GM12878 (cell line): Measurements from ENCODE around the gene ATP6V0E2. TPM values are rescaled to one million over a fixed set of nuclear protein-coding genes. Genes with fewer than 3 reads are reported as not detected.

Source experiments
- ATAC-seq: fragments of 200-7000 bp; cut with Tn5 transposase; 3 replicates; pipeline ENCODE4 v1.9.1; 2020; ENCODE audit warnings: mild to moderate bottlenecking, moderate library complexity
- BruUV-seq: library from RNA; stranded (reverse); fragments of 400-500 nt; replicated peaks from 2 replicates; lab custom pipeline; 2021; lab: Mats Ljungman, UMichigan
- CTCF ChIA-PET: fragments of 300-600 bp; sonication (Branson Sonifier 250); formaldehyde crosslinking; extraction: SDS; loops from one replicate; lab custom pipeline; 2021; ENCODE audit warnings: inconsistent platforms; lab: Yijun Ruan, JAX
- POLR2A ChIA-PET: fragments of 350-600 bp; formaldehyde crosslinking; extraction: SDS; loops from one replicate; lab custom pipeline; 2021; ENCODE audit warnings: inconsistent platforms; lab: Charles Lee
- RAD21 ChIA-PET: fragments of 300-600 bp; sonication (Branson Sonifier 250); formaldehyde crosslinking; loops from one replicate; lab custom pipeline; 2023; ENCODE audit warnings: antibody characterized with exemption; ENCODE audit not compliant: unreplicated experiment; lab: Charles Lee
- SMC1A ChIA-PET: fragments of 300-600 bp; sonication (Branson Sonifier 250); formaldehyde crosslinking; loops from one replicate; lab custom pipeline; 2023; ENCODE audit not compliant: unreplicated experiment, uncharacterized antibody; lab: Charles Lee
- DNase-seq: peaks from one replicate; pipeline ENCODE4 v3.0.0-alpha.2; 2011; ENCODE audit warnings: low read depth, low spot score
- FAIRE-seq: peaks from 3 replicates; lab custom pipeline; 2011; peaks lifted over from hg19 to GRCh38; lab: Jason Lieb, UNC
- H2AFZ ChIP-seq: 2 replicates; pipeline ENCODE4 v1.6.0; 2011; ENCODE audit warnings: low read depth, low read length, control low read depth; ENCODE audit not compliant: control insufficient read depth
- H3K27ac ChIP-seq: 2 replicates; pipeline ENCODE4 v1.5.1; 2011; ENCODE audit warnings: control low read depth; ENCODE audit not compliant: control insufficient read depth, insufficient read depth
- H3K27me3 ChIP-seq, 2 experiments: replicated peaks in 1 of 2; 2 replicates each; pipeline versions ENCODE4 v1.6.0 to v1.6.1; 2011; ENCODE audit warnings: low read length in 1 of 2; ENCODE audit not compliant: control insufficient read depth in 2 of 2, insufficient read depth in 2 of 2
- H3K36me3 ChIP-seq, 2 experiments: 2 replicates each; pipeline ENCODE4 v1.5.1; 2011; ENCODE audit warnings: low read length in 1 of 2; ENCODE audit not compliant: control insufficient read depth in 2 of 2, insufficient read depth in 2 of 2
- H3K4me1 ChIP-seq: 2 replicates; pipeline ENCODE4 v1.6.1; 2011; ENCODE audit warnings: mild to moderate bottlenecking, low read length, moderate library complexity, mixed read lengths; ENCODE audit not compliant: control insufficient read depth, insufficient read depth
- H3K4me2 ChIP-seq: 2 replicates; pipeline ENCODE4 v1.6.0; 2011; ENCODE audit warnings: control low read depth; ENCODE audit not compliant: control insufficient read depth, insufficient read depth
- H3K4me3 ChIP-seq: fragments of 200-600 bp; sonication (generic); 2 replicates; pipeline ENCODE4 v1.5.1; 2016
- H3K79me2 ChIP-seq: 2 replicates; pipeline ENCODE4 v1.6.0; 2011; ENCODE audit warnings: low read length; ENCODE audit not compliant: control insufficient read depth, insufficient read depth
- H3K9ac ChIP-seq: 2 replicates; pipeline ENCODE4 v1.8.0; 2011; ENCODE audit warnings: low read length, control low read depth, mixed read lengths; ENCODE audit not compliant: control insufficient read depth, insufficient read depth
- H3K9me3 ChIP-seq: replicated peaks from 3 replicates; pipeline ENCODE4 v1.5.1; 2011; ENCODE audit warnings: mild to moderate bottlenecking, low read length; ENCODE audit not compliant: control insufficient read depth, insufficient read depth
- H4K20me1 ChIP-seq: 2 replicates; pipeline ENCODE4 v1.6.0; 2011; ENCODE audit not compliant: control insufficient read depth, insufficient read depth
- BMI1 ChIP-seq: fragments of 450-650 bp; IDR thresholded peaks from 2 replicates; pipeline ENCODE4 v1.6.1; 2016; ENCODE audit warnings: mild to moderate bottlenecking, moderate library complexity, borderline replicate concordance
- ETV6 ChIP-seq, 2 experiments: fragments of 450-650 bp in 1 of 2; IDR thresholded peaks in 1 of 2; conservative IDR thresholded peaks in 1 of 2; 2 replicates each; pipeline ENCODE4 v1.6.1; 2014; ENCODE audit warnings: antibody characterized with exemption in 1 of 2, borderline replicate concordance in 1 of 2, low read depth in 1 of 2, mild to moderate bottlenecking in 1 of 2, moderate library complexity in 1 of 2
- HDAC6 ChIP-seq: fragments of 200-600 bp; sonication (generic); IDR thresholded peaks from one replicate; pipeline ENCODE4 v1.8.0; 2017; ENCODE audit warnings: antibody characterized with exemption; ENCODE audit not compliant: unreplicated experiment
- IKZF2 ChIP-seq, 2 experiments: fragments of 450-650 bp; IDR thresholded peaks; 2 replicates each; pipeline ENCODE4 v1.6.1; 2017; ENCODE audit warnings: mild to moderate bottlenecking in 2 of 2, moderate library complexity in 2 of 2
- IRF4 ChIP-seq: IDR thresholded peaks from 2 replicates; pipeline ENCODE4 v1.6.1; 2011; ENCODE audit warnings: low read depth, low read length
- MEF2A ChIP-seq: IDR thresholded peaks from 2 replicates; pipeline ENCODE4 v1.6.1; 2011; ENCODE audit warnings: low read depth, mild to moderate bottlenecking, low read length, moderate library complexity; ENCODE audit not compliant: insufficient read depth
- MEF2B ChIP-seq: fragments of 450-650 bp; IDR thresholded peaks from 2 replicates; pipeline ENCODE4 v1.6.1; 2018; ENCODE audit warnings: mild to moderate bottlenecking, moderate library complexity; ENCODE audit not compliant: partially characterized antibody, poor library complexity, severe bottlenecking
- MTA2 ChIP-seq: fragments of 450-650 bp; IDR thresholded peaks from 2 replicates; pipeline ENCODE4 v1.6.1; 2016; ENCODE audit warnings: low read depth, mild to moderate bottlenecking, moderate library complexity
- TCF3 ChIP-seq: IDR thresholded peaks from 2 replicates; pipeline ENCODE4 v1.6.1; 2012; ENCODE audit warnings: low read depth, mild to moderate bottlenecking, low read length, borderline replicate concordance; ENCODE audit not compliant: insufficient read depth
- YBX1 ChIP-seq: fragments of 450-650 bp; IDR thresholded peaks from 2 replicates; pipeline ENCODE4 v1.6.1; 2016; ENCODE audit warnings: antibody characterized with exemption
- ZNF274 ChIP-seq: IDR thresholded peaks from one replicate; pipeline ENCODE4 v1.8.0; 2011; ENCODE audit not compliant: insufficient read length, insufficient read depth
- ZNF622 ChIP-seq: fragments of 450-650 bp; IDR thresholded peaks from 2 replicates; pipeline ENCODE4 v1.6.1; 2017; ENCODE audit warnings: mild to moderate bottlenecking, inconsistent platforms
- WGBS: methylation state at CpG from one replicate; pipeline ENCODE4 v1.1.6; 2016; ENCODE audit warnings: low lambda C conversion rate; ENCODE audit not compliant: insufficient replicate concordance, insufficient coverage; ENCODE audit errors: missing lambda C conversion rate; 5-methylcytosine and 5-hydroxymethylcytosine counted together
- in situ Hi-C: fragments of 300-500 bp; cut with MboI; formaldehyde crosslinking; loops from 9 replicates; pipeline ENCODE4 v1.14.3; 2018; ENCODE audit warnings: mixed read lengths
- intact Hi-C: fragments of 100-400 bp; cut with micrococcal nuclease; formaldehyde crosslinking; loops from one replicate; pipeline ENCODE4 v1.14.2; 2022; ENCODE audit not compliant: unreplicated experiment
- polyA plus RNA-seq, 11 experiments: library from polyadenylated mRNA; depleted of rRNA in 4 of 11; unstranded in 6 of 11; stranded (reverse) in 5 of 11; fragments of >200 nt; fragmentation: Nextera tagmentation in 4 of 11; fragmentation: Illumina TruSeq in 1 of 11; extraction: Ambion mirVana in 4 of 11; extraction: Trizol in 1 of 11; gene quantifications; 1 replicate in 1 of 11; 2 replicates in 10 of 11; pipeline versions ENCODE4 v1.2.1 to v1.2.3, GENCODE V29; 2011 to 2016; ENCODE audit warnings: inconsistent platforms in 2 of 11, missing spikeins in 2 of 11, low read depth in 1 of 11
- total RNA-seq, 4 experiments: library from RNA; depleted of rRNA in 3 of 4; stranded (reverse); fragments of >200 nt in 3 of 4; fragmentation: Illumina TruSeq in 1 of 4; extraction: Trizol in 1 of 4; gene quantifications; 2 replicates each; pipeline versions ENCODE4 v1.2.1 to v1.2.3, GENCODE V29; 2013 to 2021
- TF ChIP-seq, protein P1 (sequence below): IDR thresholded peaks from 2 replicates; pipeline ENCODE4 v1.6.1; 2012; ENCODE audit warnings: low read depth, low read length, improper control_type of control experiment
- TF ChIP-seq, protein P2 (sequence below): fragments of 450-650 bp; IDR thresholded peaks from 2 replicates; pipeline ENCODE4 v1.6.1; 2017; ENCODE audit warnings: mild to moderate bottlenecking
- TF ChIP-seq, protein P3 (sequence below), 3 experiments: IDR thresholded peaks in 2 of 3; conservative IDR thresholded peaks in 1 of 3; 2 replicates each; pipeline ENCODE4 v1.5.1; 2011; ENCODE audit warnings: low read depth in 3 of 3, low read length in 3 of 3, mild to moderate bottlenecking in 3 of 3, control low read depth in 2 of 3, moderate library complexity in 2 of 3, inconsistent platforms in 1 of 3, mixed read lengths in 1 of 3; ENCODE audit not compliant: control insufficient read depth in 2 of 3, insufficient read depth in 1 of 3; ENCODE audit errors: extremely low read depth in 1 of 3
- TF ChIP-seq, protein P4 (sequence below): fragments of 450-650 bp; IDR thresholded peaks from 2 replicates; pipeline ENCODE4 v1.6.1; 2016; ENCODE audit warnings: mild to moderate bottlenecking

ATP6V0E2 gene
- total and polyA plus RNA-seq, 10 of the 15 experiments (the other 5 are each of a cell fraction or from before 2014, with no cell fraction given): 1.5 to 54.7 (median 27.6) TPM

DNA sequence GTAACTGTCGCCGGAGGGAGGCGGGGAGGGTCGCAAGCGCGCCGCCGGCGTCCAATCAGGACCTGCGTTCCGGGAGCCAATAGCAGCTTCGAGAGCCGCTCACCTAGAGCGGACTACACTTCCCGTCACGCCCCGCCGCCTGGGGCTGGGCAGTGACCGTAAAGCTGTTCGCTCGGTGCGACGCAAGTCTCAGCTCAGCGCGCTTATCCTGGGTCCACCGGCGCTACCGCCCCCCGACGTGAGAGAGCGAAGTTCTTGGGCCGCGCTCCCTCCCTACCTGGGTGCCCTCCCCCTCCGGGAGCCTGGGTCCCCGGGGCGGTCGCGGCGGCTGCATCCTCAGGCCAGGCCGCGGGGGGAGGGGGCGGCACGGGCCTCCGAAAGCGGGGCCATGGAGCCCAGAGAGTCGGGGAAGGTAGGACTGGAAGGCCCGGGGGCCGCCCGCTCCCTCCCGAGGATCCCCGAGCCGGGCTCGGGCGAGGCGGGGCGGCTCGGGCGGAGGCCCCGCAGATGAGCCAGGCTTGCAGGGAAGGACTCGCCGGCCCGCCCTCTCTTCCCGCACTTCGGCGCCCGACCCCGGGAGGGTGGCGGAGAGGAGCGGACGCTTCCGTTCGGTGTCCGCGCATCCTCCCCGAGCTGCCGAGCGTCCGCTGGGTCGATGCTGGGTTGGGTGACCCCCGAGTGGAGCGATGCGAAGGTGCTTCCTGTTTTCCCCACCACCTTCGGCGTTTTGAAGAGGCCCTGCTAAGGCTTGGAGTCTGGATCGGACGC lies 35.4 kb upstream of the ATP6V0E2 start, which contains the start of gene ZNF862:
Gene ZNF862 (plus strand): TSS at position 152 of the 768 bp plus-strand sequence. CDS start 237 bp downstream, at position 389.
- under 1% methylated on average over 81 of the region's 86 CpGs for whole genome bisulfite sequencing
- H3K4me2 ChIP-seq: peak within 1 kb of the TSS; percentile 91
- H3K27ac ChIP-seq: peak within 1 kb of the TSS; percentile 49
- no TSS peak for BruUV-seq
- no peaks in the 10 kb centered on the region for H3K36me3 ChIP-seq
- peak within 1 kb of the TSS; percentile 58 for H2AFZ ChIP-seq
- SMC1A ChIA-PET: interaction anchor here (1.6 kb wide), 1 partner anchor 9 kb away, joined by 4 read pairs; no protein-coding TSS in a partner anchor
- peak within 1 kb of the TSS; percentile 93 for H3K4me3 ChIP-seq
- CTCF ChIA-PET: interaction anchor here (0.7 to 1.7 kb wide), 3 partner anchors 10 to 176 kb away, joined by 3 to 5 read pairs (median 4); no protein-coding TSS in a partner anchor
- H4K20me1 ChIP-seq: no peaks in the 10 kb centered on the region
- in situ Hi-C loops (no loop called here), intact Hi-C loops (loop anchor here (2.0 kb wide), 1 partner anchor 32 kb away; no protein-coding TSS in a partner anchor)
- peaks cover 4% of the 10 kb centered on the region for H3K79me2 ChIP-seq
- H3K27me3 ChIP-seq: peaks cover 0 to 3% of the 10 kb centered on the region in 2 experiments; a peak in 1 of 4 replicates
- ATAC-seq (peak; percentile 99), DNase-seq (peak; percentile 90), FAIRE-seq (peak; percentile 98)
- no peaks in the 10 kb centered on the region for H3K9me3 ChIP-seq
- no peaks in the 10 kb centered on the region; the same call in 1 of the 2 replicates for H3K4me1 ChIP-seq
- RAD21 ChIA-PET: interaction anchor here (1.0 kb wide), 1 partner anchor 8 kb away, joined by 3 read pairs; no protein-coding TSS in a partner anchor
- POLR2A ChIA-PET: interaction anchor here (0.5 to 1.5 kb wide), 5 partner anchors 11 to 1022 kb away, joined by 3 to 7 read pairs (median 3); no protein-coding TSS in a partner anchor
- peak within 1 kb of the TSS; percentile 77 for H3K9ac ChIP-seq
- TF ChIP-seq ZNF274: no peak
- no peak for TF ChIP-seq MEF2B
- no peak for TF ChIP-seq ZNF622
- TF ChIP-seq, protein P1, sequence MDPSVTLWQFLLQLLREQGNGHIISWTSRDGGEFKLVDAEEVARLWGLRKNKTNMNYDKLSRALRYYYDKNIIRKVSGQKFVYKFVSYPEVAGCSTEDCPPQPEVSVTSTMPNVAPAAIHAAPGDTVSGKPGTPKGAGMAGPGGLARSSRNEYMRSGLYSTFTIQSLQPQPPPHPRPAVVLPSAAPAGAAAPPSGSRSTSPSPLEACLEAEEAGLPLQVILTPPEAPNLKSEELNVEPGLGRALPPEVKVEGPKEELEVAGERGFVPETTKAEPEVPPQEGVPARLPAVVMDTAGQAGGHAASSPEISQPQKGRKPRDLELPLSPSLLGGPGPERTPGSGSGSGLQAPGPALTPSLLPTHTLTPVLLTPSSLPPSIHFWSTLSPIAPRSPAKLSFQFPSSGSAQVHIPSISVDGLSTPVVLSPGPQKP: no peak
- TF ChIP-seq ETV6 (conservative IDR thresholded peaks at IDR 0.05 in 1 of 2, IDR thresholded peaks at IDR 0.05 in 1 of 2; ENCODE audit: borderline replicate concordance in 1 of 2, low read depth in 1 of 2): no peak
- no peak for TF ChIP-seq MEF2A
- no peak for TF ChIP-seq YBX1
- no peak for TF ChIP-seq MTA2
- TF ChIP-seq, protein P2, sequence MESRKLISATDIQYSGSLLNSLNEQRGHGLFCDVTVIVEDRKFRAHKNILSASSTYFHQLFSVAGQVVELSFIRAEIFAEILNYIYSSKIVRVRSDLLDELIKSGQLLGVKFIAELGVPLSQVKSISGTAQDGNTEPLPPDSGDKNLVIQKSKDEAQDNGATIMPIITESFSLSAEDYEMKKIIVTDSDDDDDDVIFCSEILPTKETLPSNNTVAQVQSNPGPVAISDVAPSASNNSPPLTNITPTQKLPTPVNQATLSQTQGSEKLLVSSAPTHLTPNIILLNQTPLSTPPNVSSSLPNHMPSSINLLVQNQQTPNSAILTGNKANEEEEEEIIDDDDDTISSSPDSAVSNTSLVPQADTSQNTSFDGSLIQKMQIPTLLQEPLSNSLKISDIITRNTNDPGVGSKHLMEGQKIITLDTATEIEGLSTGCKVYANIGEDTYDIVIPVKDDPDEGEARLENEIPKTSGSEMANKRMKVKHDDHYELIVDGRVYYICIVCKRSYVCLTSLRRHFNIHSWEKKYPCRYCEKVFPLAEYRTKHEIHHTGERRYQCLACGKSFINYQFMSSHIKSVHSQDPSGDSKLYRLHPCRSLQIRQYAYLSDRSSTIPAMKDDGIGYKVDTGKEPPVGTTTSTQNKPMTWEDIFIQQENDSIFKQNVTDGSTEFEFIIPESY: no peak
- TF ChIP-seq, protein P3, sequence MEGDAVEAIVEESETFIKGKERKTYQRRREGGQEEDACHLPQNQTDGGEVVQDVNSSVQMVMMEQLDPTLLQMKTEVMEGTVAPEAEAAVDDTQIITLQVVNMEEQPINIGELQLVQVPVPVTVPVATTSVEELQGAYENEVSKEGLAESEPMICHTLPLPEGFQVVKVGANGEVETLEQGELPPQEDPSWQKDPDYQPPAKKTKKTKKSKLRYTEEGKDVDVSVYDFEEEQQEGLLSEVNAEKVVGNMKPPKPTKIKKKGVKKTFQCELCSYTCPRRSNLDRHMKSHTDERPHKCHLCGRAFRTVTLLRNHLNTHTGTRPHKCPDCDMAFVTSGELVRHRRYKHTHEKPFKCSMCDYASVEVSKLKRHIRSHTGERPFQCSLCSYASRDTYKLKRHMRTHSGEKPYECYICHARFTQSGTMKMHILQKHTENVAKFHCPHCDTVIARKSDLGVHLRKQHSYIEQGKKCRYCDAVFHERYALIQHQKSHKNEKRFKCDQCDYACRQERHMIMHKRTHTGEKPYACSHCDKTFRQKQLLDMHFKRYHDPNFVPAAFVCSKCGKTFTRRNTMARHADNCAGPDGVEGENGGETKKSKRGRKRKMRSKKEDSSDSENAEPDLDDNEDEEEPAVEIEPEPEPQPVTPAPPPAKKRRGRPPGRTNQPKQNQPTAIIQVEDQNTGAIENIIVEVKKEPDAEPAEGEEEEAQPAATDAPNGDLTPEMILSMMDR (IDR thresholded peaks at IDR 0.05 in 2 of 3, conservative IDR thresholded peaks at IDR 0.05 in 1 of 3; ENCODE audit: control insufficient read depth in 2 of 3, extremely low read depth in 1 of 3, insufficient read depth in 1 of 3, low read depth in 3 of 3, low read length in 3 of 3): no peak
- no peak for TF ChIP-seq HDAC6
- 0 out of 2 replicates have a peak, but pooled peaks have one; percentile 36 for TF ChIP-seq TCF3
- no peak for TF ChIP-seq IKZF2 (IDR thresholded peaks at IDR 0.05)
- TF ChIP-seq IRF4: no peak
- peak; percentile 97 for TF ChIP-seq BMI1
- TF ChIP-seq, protein P4, sequence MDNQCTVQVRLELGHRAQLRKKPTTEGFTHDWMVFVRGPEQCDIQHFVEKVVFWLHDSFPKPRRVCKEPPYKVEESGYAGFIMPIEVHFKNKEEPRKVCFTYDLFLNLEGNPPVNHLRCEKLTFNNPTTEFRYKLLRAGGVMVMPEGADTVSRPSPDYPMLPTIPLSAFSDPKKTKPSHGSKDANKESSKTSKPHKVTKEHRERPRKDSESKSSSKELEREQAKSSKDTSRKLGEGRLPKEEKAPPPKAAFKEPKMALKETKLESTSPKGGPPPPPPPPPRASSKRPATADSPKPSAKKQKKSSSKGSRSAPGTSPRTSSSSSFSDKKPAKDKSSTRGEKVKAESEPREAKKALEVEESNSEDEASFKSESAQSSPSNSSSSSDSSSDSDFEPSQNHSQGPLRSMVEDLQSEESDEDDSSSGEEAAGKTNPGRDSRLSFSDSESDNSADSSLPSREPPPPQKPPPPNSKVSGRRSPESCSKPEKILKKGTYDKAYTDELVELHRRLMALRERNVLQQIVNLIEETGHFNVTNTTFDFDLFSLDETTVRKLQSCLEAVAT: no peak
